Liver (tissue), 9 donors: ENCODE results near the gene GTF3C5. TPM values are rescaled to one million over a fixed set of nuclear protein-coding genes. Genes with fewer than 3 reads are reported as not detected.

Experiments used
- DNase-seq: peaks from one replicate; pipeline ENCODE4 v3.0.0-alpha.2; 2017; ENCODE audit warnings: low spot score
- H3K27ac ChIP-seq, 2 donors: one replicate each; pipeline ENCODE4 v1.7.0; 2013; ENCODE audit warnings: inconsistent platforms in 2 of 2, low read length in 2 of 2, control low read depth in 1 of 2, low read depth in 1 of 2, mild to moderate bottlenecking in 1 of 2
- H3K27me3 ChIP-seq, 4 donors: one replicate each; pipeline versions ENCODE4 v1.6.1 to v1.7.0; 2013; ENCODE audit warnings: low read length in 3 of 4, inconsistent platforms in 1 of 4, mild to moderate bottlenecking in 1 of 4, moderate library complexity in 1 of 4; ENCODE audit not compliant: control insufficient read depth in 4 of 4, insufficient read depth in 4 of 4
- H3K36me3 ChIP-seq, 4 donors: one replicate each; pipeline versions ENCODE4 v1.6.1 to v1.7.0; 2013; ENCODE audit warnings: low read length in 3 of 4, mild to moderate bottlenecking in 3 of 4, low read depth in 1 of 4, moderate library complexity in 1 of 4; ENCODE audit not compliant: control insufficient read depth in 4 of 4, insufficient read depth in 3 of 4
- H3K4me1 ChIP-seq, 4 donors: one replicate each; pipeline versions ENCODE4 v1.6.1 to v1.7.0; 2013; ENCODE audit warnings: low read length in 3 of 4, mild to moderate bottlenecking in 3 of 4, moderate library complexity in 1 of 4; ENCODE audit not compliant: control insufficient read depth in 4 of 4, insufficient read depth in 4 of 4
- H3K4me3 ChIP-seq, 3 donors: one replicate each; pipeline versions ENCODE4 v1.6.1 to v1.7.0; 2013; ENCODE audit warnings: low read length in 3 of 3, control low read depth in 1 of 3, low read depth in 1 of 3, mild to moderate bottlenecking in 1 of 3
- H3K9ac ChIP-seq, 2 donors: one replicate each; pipeline ENCODE4 v1.7.0; 2013; ENCODE audit warnings: low read length in 2 of 2, mild to moderate bottlenecking in 2 of 2, moderate library complexity in 2 of 2, control low read depth in 1 of 2, low read depth in 1 of 2
- H3K9me3 ChIP-seq, 4 donors: one replicate each; pipeline versions ENCODE4 v1.6.1 to v1.7.0; 2013; ENCODE audit warnings: low read length in 3 of 4; ENCODE audit not compliant: control insufficient read depth in 4 of 4
- ATF3 ChIP-seq: IDR thresholded peaks from 2 replicates; pipeline ENCODE4 v1.6.1; 2016; ENCODE audit warnings: antibody characterized with exemption
- FOXA2 ChIP-seq: IDR thresholded peaks from 2 replicates; pipeline ENCODE4 v1.6.1; 2016; ENCODE audit warnings: antibody characterized with exemption
- GABPA ChIP-seq, 2 donors: IDR thresholded peaks in 1 of 2; conservative IDR thresholded peaks in 1 of 2; 2 replicates each; pipeline ENCODE4 v1.6.1; 2016; ENCODE audit warnings: antibody characterized with exemption in 2 of 2, mild to moderate bottlenecking in 1 of 2, moderate library complexity in 1 of 2
- HNF4A ChIP-seq, 2 donors: conservative IDR thresholded peaks; 2 replicates each; pipeline ENCODE4 v1.6.1; 2016; ENCODE audit warnings: antibody characterized with exemption in 2 of 2, mild to moderate bottlenecking in 2 of 2
- HNF4G ChIP-seq: IDR thresholded peaks from 2 replicates; pipeline ENCODE4 v1.6.1; 2016; ENCODE audit warnings: antibody characterized with exemption
- NR2F2 ChIP-seq: IDR thresholded peaks from 2 replicates; pipeline ENCODE4 v1.6.1; 2016; ENCODE audit warnings: antibody characterized with exemption
- RAD21 ChIP-seq, 2 donors: IDR thresholded peaks; 2 replicates each; pipeline ENCODE4 v1.6.1; 2016; ENCODE audit warnings: antibody characterized with exemption in 2 of 2, mild to moderate bottlenecking in 2 of 2
- REST ChIP-seq: IDR thresholded peaks from 2 replicates; pipeline ENCODE4 v1.6.1; 2016; ENCODE audit warnings: antibody characterized with exemption, mild to moderate bottlenecking
- RXRA ChIP-seq, 2 donors: IDR thresholded peaks; 2 replicates each; pipeline ENCODE4 v1.6.1; 2017 to 2018; ENCODE audit warnings: antibody characterized with exemption in 2 of 2, mild to moderate bottlenecking in 1 of 2
- SP1 ChIP-seq: IDR thresholded peaks from 2 replicates; pipeline ENCODE4 v1.6.1; 2018; ENCODE audit warnings: antibody characterized with exemption, mild to moderate bottlenecking
- TAF1 ChIP-seq: conservative IDR thresholded peaks from 2 replicates; pipeline ENCODE4 v1.6.1; 2016; ENCODE audit warnings: antibody characterized with exemption, mild to moderate bottlenecking
- YY1 ChIP-seq: IDR thresholded peaks from 2 replicates; pipeline ENCODE4 v1.6.1; 2016; ENCODE audit warnings: antibody characterized with exemption, mild to moderate bottlenecking
- ZBTB33 ChIP-seq: IDR thresholded peaks from 2 replicates; pipeline ENCODE4 v1.6.1; 2016; ENCODE audit warnings: antibody characterized with exemption
- WGBS: extraction: QIAGEN DNeasy Blood & Tissue Kit; methylation state at CpG from one replicate; pipeline ENCODE4 v1.1.7; 2013; 5-methylcytosine and 5-hydroxymethylcytosine counted together
- polyA plus RNA-seq, 2 donors: library from polyadenylated mRNA; stranded (reverse) in 1 of 2; unstranded in 1 of 2; fragments of 200-250 nt in 1 of 2; fragments of >200 nt in 1 of 2; fragmentation: Nextera tagmentation in 1 of 2; extraction: Ambion mirVana in 1 of 2; gene quantifications; one replicate each; pipeline versions ENCODE4 v1.2.1 to v1.2.3, GENCODE V29; 2013 to 2015
- total RNA-seq, 2 donors: library from RNA; depleted of rRNA; stranded (reverse); fragments of >200 nt; gene quantifications; one replicate each; pipeline ENCODE4 v1.2.3, GENCODE V29; 2014
- TF ChIP-seq, protein P1 (sequence below): IDR thresholded peaks from 2 replicates; pipeline ENCODE4 v1.6.1; 2016; ENCODE audit warnings: antibody characterized with exemption
- donor health status: healthy.
- donor health status: healthy.
- donor health status: healthy.
- donor health status: healthy.
- donor health status: healthy.

The GTF3C5 gene
- total and polyA plus RNA-seq, 4 donors = 13.2 to 26.2 (median 18.2) TPM

DNA sequence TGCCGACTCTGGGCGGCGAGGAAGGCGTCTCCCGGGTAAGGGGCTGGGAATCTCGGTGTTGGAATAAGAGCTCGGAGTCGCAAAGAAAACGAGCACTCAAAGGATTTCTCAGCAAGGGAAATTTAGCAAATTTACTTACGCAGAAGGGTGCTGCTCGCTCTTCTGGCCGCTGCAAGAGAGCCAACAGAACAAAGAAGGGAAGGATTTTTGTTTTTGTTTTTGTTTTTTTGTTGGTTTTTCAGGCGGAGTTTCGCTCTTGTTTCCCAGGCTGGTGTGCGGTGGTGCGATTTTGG, 279 bp downstream of the GTF3C5 start:
- WGBS = 2% methylated on average over 16 of the region's 16 CpGs
- Histone ChIP-seq H3K4me3 (peak overlapping the region; percentile 78 to 99 (median 98)), H3K36me3 (peaks cover 0 to 2% (median 0%) of the 10 kb centered on the region in 4 donors), H3K27ac (peak overlapping the region; percentile 91 to 92), H3K9me3 (no peaks in the 10 kb centered on the region), H3K4me1 (peaks cover 0 to 29% (median 23%) of the 10 kb centered on the region in 4 donors), H3K9ac (peak overlapping the region; percentile 83 to 91), H3K27me3 (no peaks in the 10 kb centered on the region)
- no peak for TF ChIP-seq SP1
- TF ChIP-seq REST = no peak
- no peak for TF ChIP-seq HNF4G
- peak; percentile 21 for TF ChIP-seq YY1
- DNase-seq = no peak

- H3K9ac ChIP-seq = peak overlapping the region in 1 of 2 donors; percentile 91
- no peak for TF ChIP-seq RXRA (IDR thresholded peaks at IDR 0.05)
- no peak for TF ChIP-seq GABPA (IDR thresholded peaks at IDR 0.05 in 1 of 2, conservative IDR thresholded peaks at IDR 0.05 in 1 of 2)
- TF ChIP-seq SP1 = no peak
- no peak for TF ChIP-seq TAF1
- no peak for TF ChIP-seq HNF4A (conservative IDR thresholded peaks at IDR 0.05)
- TF ChIP-seq, protein P1, sequence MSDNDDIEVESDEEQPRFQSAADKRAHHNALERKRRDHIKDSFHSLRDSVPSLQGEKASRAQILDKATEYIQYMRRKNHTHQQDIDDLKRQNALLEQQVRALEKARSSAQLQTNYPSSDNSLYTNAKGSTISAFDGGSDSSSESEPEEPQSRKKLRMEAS = no peak
- no peak for TF ChIP-seq FOXA2
- no peak for TF ChIP-seq ZBTB33
- no peak for TF ChIP-seq NR2F2
- no peak for TF ChIP-seq RAD21 (IDR thresholded peaks at IDR 0.05)
- TF ChIP-seq HNF4G = no peak
- no peak for TF ChIP-seq ATF3
- peaks cover 0 to 29% (median 23%) of the 10 kb centered on the region in 4 donors for H3K4me1 ChIP-seq
- peak overlapping the region; percentile 78 to 99 (median 98) for H3K4me3 ChIP-seq
- 76% methylated on average over 10 of the region's 10 CpGs for WGBS
- H3K27ac ChIP-seq = no peak overlapping the region
- DNase-seq = no peak
- H3K9me3 ChIP-seq = no peaks in the 10 kb centered on the region
- peaks cover 0 to 2% (median 0%) of the 10 kb centered on the region in 4 donors for H3K36me3 ChIP-seq
- no peaks in the 10 kb centered on the region for H3K27me3 ChIP-seq
These were observed 707 bp downstream of the GTF3C5 start for GRCh38 chr9:133031496-133031911.
